SK-N-SH (cell line): ENCODE data around the gene RHOT1. TPM values are rescaled to one million over a fixed set of nuclear protein-coding genes. Genes with fewer than 3 reads are reported as not detected.

ENCODE experiments used
- CTCF ChIA-PET: fragments of 300-600, 350-600 bp; formaldehyde crosslinking; extraction: SDS; loops from one replicate; lab custom pipeline; 2021; lab: Yijun Ruan, JAX
- POLR2A ChIA-PET: fragments of 350-600 bp; sonication (Branson Sonifier 250); formaldehyde crosslinking; extraction: SDS; loops from one replicate; lab custom pipeline; 2020; ENCODE audit warnings: antibody characterized with exemption, inconsistent platforms; lab: Yijun Ruan, JAX
- DNase-seq: peaks from one replicate; pipeline ENCODE4 v3.0.0; 2012
- H2AFZ ChIP-seq: fragments of 200-600 bp; sonication (generic); 2 replicates; pipeline ENCODE4 v1.8.1; 2016; ENCODE audit warnings: antibody characterized with exemption, mild to moderate bottlenecking, low read depth
- H3F3A ChIP-seq: fragments of 200-600 bp; sonication (generic); replicated peaks from 2 replicates; pipeline ENCODE3; 2016; ENCODE audit warnings: antibody characterized with exemption, mild to moderate bottlenecking; ENCODE audit not compliant: insufficient read depth
- H3K27ac ChIP-seq, 2 experiments: fragments of 200-500 bp in 1 of 2; fragments of 200-600 bp in 1 of 2; sonication (Bioruptor generic) in 1 of 2; sonication (generic), shearing (Covaris generic) in 1 of 2; 2 replicates each; pipeline versions ENCODE4 v1.5.1 to v1.6.1; 2014 to 2016; ENCODE audit warnings: low read depth in 2 of 2, inconsistent platforms in 1 of 2, low read length in 1 of 2, mild to moderate bottlenecking in 1 of 2, mixed read lengths in 1 of 2
- H3K27me3 ChIP-seq: fragments of 200-600 bp; sonication (generic), shearing (Covaris generic); 2 replicates; pipeline ENCODE4 v1.6.1; 2016; ENCODE audit warnings: mixed run types; ENCODE audit not compliant: insufficient read depth
- H3K36me3 ChIP-seq, 2 experiments: fragments of 200-500 bp in 1 of 2; fragments of 200-600 bp in 1 of 2; sonication (Bioruptor generic) in 1 of 2; sonication (generic) in 1 of 2; replicated peaks in 1 of 2; 2 replicates each; pipeline versions ENCODE3 to v1.5.1; 2014 to 2016; ENCODE audit warnings: low read length in 1 of 2, mild to moderate bottlenecking in 1 of 2; ENCODE audit not compliant: insufficient read depth in 2 of 2, control insufficient read depth in 1 of 2
- H3K4me1 ChIP-seq, 2 experiments: fragments of 200-500 bp in 1 of 2; fragments of 200-600 bp in 1 of 2; sonication (Bioruptor generic) in 1 of 2; sonication (generic), shearing (Covaris generic) in 1 of 2; 2 replicates each; pipeline versions ENCODE4 v1.5.1 to v1.6.1; 2014 to 2016; ENCODE audit warnings: low read depth in 1 of 2, low read length in 1 of 2, mixed run types in 1 of 2; ENCODE audit not compliant: insufficient read depth in 2 of 2, control insufficient read depth in 1 of 2
- H3K4me2 ChIP-seq: fragments of 200-600 bp; sonication (generic), shearing (Covaris generic); 2 replicates; pipeline ENCODE4 v1.6.1; 2017; ENCODE audit warnings: mixed run types
- H3K4me3 ChIP-seq, 2 experiments: fragments of 200-500 bp in 1 of 2; fragments of 200-600 bp in 1 of 2; sonication (Bioruptor generic) in 1 of 2; sonication (generic), shearing (Covaris generic) in 1 of 2; 2 replicates each; pipeline versions ENCODE4 v1.5.1 to v1.8.1; 2014 to 2016; ENCODE audit warnings: low read depth in 2 of 2, inconsistent platforms in 1 of 2, low read length in 1 of 2, mild to moderate bottlenecking in 1 of 2, mixed read lengths in 1 of 2, moderate library complexity in 1 of 2
- H3K79me2 ChIP-seq: fragments of 200-600 bp; sonication (generic); 2 replicates; pipeline ENCODE4 v1.8.1; 2017; ENCODE audit warnings: mild to moderate bottlenecking; ENCODE audit not compliant: insufficient read depth
- H3K9ac ChIP-seq: fragments of 200-600 bp; sonication (generic); 2 replicates; pipeline ENCODE4 v1.6.1; 2017; ENCODE audit warnings: mixed run types
- H3K9me2 ChIP-seq: fragments of 200-600 bp; sonication (generic); 2 replicates; pipeline ENCODE4 v1.6.1; 2017; ENCODE audit warnings: mixed run types
- H3K9me3 ChIP-seq: fragments of 200-600 bp; sonication (generic); 2 replicates; pipeline ENCODE4 v1.6.1; 2017; ENCODE audit warnings: mixed run types, mild to moderate bottlenecking, moderate library complexity
- H4K20me1 ChIP-seq: fragments of 200-600 bp; sonication (generic); 2 replicates; pipeline ENCODE4 v1.6.1; 2017; ENCODE audit warnings: mild to moderate bottlenecking, mixed run types; ENCODE audit not compliant: insufficient read depth
- FOXJ3 ChIP-seq: sonication (generic); formaldehyde crosslinking; IDR thresholded peaks from 2 replicates; pipeline ENCODE4 v1.5.1; 2020; ENCODE audit warnings: mild to moderate bottlenecking, missing genetic modification reagents
- FOXM1 ChIP-seq: IDR thresholded peaks from 2 replicates; pipeline ENCODE4 v1.4.0; 2012; ENCODE audit warnings: low read depth, mild to moderate bottlenecking
- JUND ChIP-seq: IDR thresholded peaks from 2 replicates; pipeline ENCODE4 v1.4.0; 2012
- MEF2A ChIP-seq: IDR thresholded peaks from 2 replicates; pipeline ENCODE4 v1.4.0; 2012; ENCODE audit warnings: low read depth, borderline replicate concordance
- NFIC ChIP-seq: IDR thresholded peaks from 2 replicates; pipeline ENCODE4 v1.4.0; 2012; ENCODE audit warnings: borderline replicate concordance
- REST ChIP-seq: IDR thresholded peaks from 2 replicates; pipeline ENCODE4 v1.6.1; 2012; ENCODE audit warnings: mild to moderate bottlenecking, low read depth, low read length, moderate library complexity
- RFX5 ChIP-seq: IDR thresholded peaks from 2 replicates; pipeline ENCODE4 v1.6.1; 2012; ENCODE audit warnings: mild to moderate bottlenecking, improper control_type of control experiment, low read length
- RXRA ChIP-seq: IDR thresholded peaks from 2 replicates; pipeline ENCODE4 v1.4.0; 2012; ENCODE audit warnings: low read depth, mild to moderate bottlenecking, borderline replicate concordance
- SIN3A ChIP-seq: IDR thresholded peaks from 2 replicates; pipeline ENCODE4 v1.6.1; 2012; ENCODE audit warnings: low read depth, mild to moderate bottlenecking, low read length, moderate library complexity, borderline replicate concordance
- TCF12 ChIP-seq: IDR thresholded peaks from 2 replicates; pipeline ENCODE4 v1.4.0; 2012
- TEAD4 ChIP-seq: IDR thresholded peaks from 2 replicates; pipeline ENCODE4 v1.4.0; 2012; ENCODE audit warnings: mild to moderate bottlenecking, borderline replicate concordance; ENCODE audit not compliant: insufficient read depth
- YY1 ChIP-seq: IDR thresholded peaks from 2 replicates; pipeline ENCODE4 v1.4.0; 2012; ENCODE audit warnings: low read depth, mild to moderate bottlenecking
- WGBS: methylation state at CpG from one replicate; pipeline ENCODE4 v1.1.6; 2017; ENCODE audit warnings: low lambda C conversion rate; 5-methylcytosine and 5-hydroxymethylcytosine counted together
- polyA plus RNA-seq, 3 experiments: library from polyadenylated mRNA; depleted of rRNA; stranded (reverse); fragments of >200 nt; gene quantifications; 2 replicates each; pipeline ENCODE4 v1.2.3, GENCODE V29; 2012
- TF ChIP-seq, protein P1 (sequence below): IDR thresholded peaks from 2 replicates; pipeline ENCODE4; 2012
- TF ChIP-seq, protein P2 (sequence below): IDR thresholded peaks from 2 replicates; pipeline ENCODE4 v1.4.0; 2012; ENCODE audit warnings: low read depth, borderline replicate concordance

Gene RHOT1
- polyA plus RNA-seq, 1 of the 3 experiments (the other 2 are of a cell fraction) = 25.0 TPM

- no peak overlapping the region for H3K9ac ChIP-seq
- no peaks in the 10 kb centered on the region for H3K9me3 ChIP-seq
- H3K4me3 ChIP-seq = no peak overlapping the region
- H4K20me1 ChIP-seq = no peaks in the 10 kb centered on the region
- 69% methylated on average over 3 of the region's 3 CpGs for WGBS
- CTCF ChIA-PET = interaction anchor here (1.2 kb wide), 1 partner anchor 10 kb away, joined by 6 read pairs; no protein-coding TSS in a partner anchor
- H3K27ac ChIP-seq = no peak overlapping the region
- no peak for TF ChIP-seq NFIC
- no peaks in the 10 kb centered on the region for H3K9me2 ChIP-seq
- H2AFZ ChIP-seq = no peak overlapping the region
- H3F3A ChIP-seq = no peaks in the 10 kb centered on the region
- H3K27me3 ChIP-seq = no peaks in the 10 kb centered on the region; the same call in 1 of the 2 replicates
- H3K79me2 ChIP-seq = no peaks in the 10 kb centered on the region
- H3K4me1 ChIP-seq = peaks cover 0 to 12% of the 10 kb centered on the region in 2 experiments; a peak in 1 of 4 replicates
- no peaks in the 10 kb centered on the region for H3K36me3 ChIP-seq
- no peak for DNase-seq
- H3K4me2 ChIP-seq = no peak overlapping the region
- POLR2A ChIA-PET = no interaction called here
Measured at GRCh38 chr17:32120716-32121115, 21.6 kb upstream of the RHOT1 start.

GRCh38 chr17:32123782-32124181 is 18.5 kb upstream of the RHOT1 start:
- Histone ChIP-seq H3K9ac (no peak overlapping the region), H3K4me2 (no peak overlapping the region), H3K36me3 (no peaks in the 10 kb centered on the region), H2AFZ (no peak overlapping the region), H3K4me3 (no peak overlapping the region), H3K27ac (no peak overlapping the region), H3K4me1 (peaks cover 0 to 17% of the 10 kb centered on the region in 2 experiments; a peak in 1 of 4 replicates), H3F3A (peaks cover 19% of the 10 kb centered on the region), H3K79me2 (no peaks in the 10 kb centered on the region), H3K9me2 (no peaks in the 10 kb centered on the region), H3K27me3 (no peaks in the 10 kb centered on the region), H3K9me3 (no peaks in the 10 kb centered on the region), H4K20me1 (no peaks in the 10 kb centered on the region)
- ChIA-PET CTCF (interaction anchor here (3.0 to 3.9 kb wide), 2 partner anchors 16 to 117 kb away, joined by 12 to 18 read pairs; partner anchors contain the start of gene LRRC37B), POLR2A (no interaction called here)
- no peak for DNase-seq
- WGBS = 88% methylated on average over 6 of the region's 6 CpGs
- TF ChIP-seq YY1 (no peak), SIN3A (no peak), RXRA (no peak), REST (no peak), RFX5 (no peak), FOXM1 (no peak), JUND (no peak), FOXJ3 (CRISPR knock-in tag) (no peak), TCF12 (no peak), MEF2A (no peak), TEAD4 (no peak), NFIC (no peak)
- TF ChIP-seq, protein P1, sequence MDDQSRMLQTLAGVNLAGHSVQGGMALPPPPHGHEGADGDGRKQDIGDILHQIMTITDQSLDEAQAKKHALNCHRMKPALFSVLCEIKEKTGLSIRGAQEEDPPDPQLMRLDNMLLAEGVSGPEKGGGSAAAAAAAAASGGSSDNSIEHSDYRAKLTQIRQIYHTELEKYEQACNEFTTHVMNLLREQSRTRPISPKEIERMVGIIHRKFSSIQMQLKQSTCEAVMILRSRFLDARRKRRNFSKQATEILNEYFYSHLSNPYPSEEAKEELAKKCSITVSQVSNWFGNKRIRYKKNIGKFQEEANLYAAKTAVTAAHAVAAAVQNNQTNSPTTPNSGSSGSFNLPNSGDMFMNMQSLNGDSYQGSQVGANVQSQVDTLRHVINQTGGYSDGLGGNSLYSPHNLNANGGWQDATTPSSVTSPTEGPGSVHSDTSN = no peak
- TF ChIP-seq, protein P2, sequence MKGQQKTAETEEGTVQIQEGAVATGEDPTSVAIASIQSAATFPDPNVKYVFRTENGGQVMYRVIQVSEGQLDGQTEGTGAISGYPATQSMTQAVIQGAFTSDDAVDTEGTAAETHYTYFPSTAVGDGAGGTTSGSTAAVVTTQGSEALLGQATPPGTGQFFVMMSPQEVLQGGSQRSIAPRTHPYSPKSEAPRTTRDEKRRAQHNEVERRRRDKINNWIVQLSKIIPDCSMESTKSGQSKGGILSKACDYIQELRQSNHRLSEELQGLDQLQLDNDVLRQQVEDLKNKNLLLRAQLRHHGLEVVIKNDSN = no peak
